Activated naive CD4-positive, alpha-beta T cell treated with anti-CD3 and anti-CD28 coated beads, Interleukin-2, amount 50 U/mL, for 24 hours (primary cell): ENCODE measurements around the gene TEAD1.

ENCODE experiments used
- H3K27ac Mint-ChIP-seq: one replicate; pipeline ENCODE4 v1.8.0; 2021; ENCODE audit warnings: mild to moderate bottlenecking, mixed read lengths
- H3K27me3 Mint-ChIP-seq: one replicate; pipeline ENCODE4 v1.8.0; 2021; ENCODE audit warnings: mixed read lengths
- H3K36me3 Mint-ChIP-seq: one replicate; pipeline ENCODE4 v1.8.0; 2021; ENCODE audit warnings: mixed read lengths
- H3K4me1 Mint-ChIP-seq: one replicate; pipeline ENCODE4 v1.8.0; 2021; ENCODE audit warnings: mixed read lengths
- H3K4me3 Mint-ChIP-seq: one replicate; pipeline ENCODE4 v1.8.0; 2021; ENCODE audit warnings: mild to moderate bottlenecking, mixed read lengths
- H3K9me3 Mint-ChIP-seq: one replicate; pipeline ENCODE4 v1.8.0; 2021; ENCODE audit warnings: mixed read lengths

TEAD1 gene

GRCh38 chr11:12835286-12835685, 161.1 kb downstream of the TEAD1 start:
- Mint-ChIP-seq H3K4me1 (no peaks in the 10 kb centered on the region), H3K27ac (no peak overlapping the region)

GRCh38 chr11:12838463-12839123, 164.4 kb downstream of the TEAD1 start:
- peaks cover 4% of the 10 kb centered on the region for H3K4me1 Mint-ChIP-seq
- no peaks in the 10 kb centered on the region for H3K9me3 Mint-ChIP-seq
- H3K36me3 Mint-ChIP-seq, result no peaks in the 10 kb centered on the region
- H3K4me3 Mint-ChIP-seq, result no peak overlapping the region
- H3K27me3 Mint-ChIP-seq, result peaks cover 18% of the 10 kb centered on the region
- no peak overlapping the region for H3K27ac Mint-ChIP-seq

More at GRCh38 chr11:12835286-12835685, 161.1 kb downstream of the TEAD1 start:
- Mint-ChIP-seq H3K27me3 (peaks cover 33% of the 10 kb centered on the region), H3K4me3 (no peak overlapping the region), H3K36me3 (peaks cover 3% of the 10 kb centered on the region), H3K9me3 (no peaks in the 10 kb centered on the region)

GRCh38 chr11:12840871-12841660, 166.8 kb downstream of the TEAD1 start:
- no peak overlapping the region for H3K4me3 Mint-ChIP-seq
- no peaks in the 10 kb centered on the region for H3K9me3 Mint-ChIP-seq
- no peak overlapping the region for H3K27ac Mint-ChIP-seq
- peaks cover 1% of the 10 kb centered on the region for H3K27me3 Mint-ChIP-seq
- peaks cover 4% of the 10 kb centered on the region for H3K4me1 Mint-ChIP-seq
- H3K36me3 Mint-ChIP-seq, result no peaks in the 10 kb centered on the region

- no peaks in the 10 kb centered on the region for H3K36me3 Mint-ChIP-seq
- H3K4me1 Mint-ChIP-seq, result peaks cover 4% of the 10 kb centered on the region
- H3K9me3 Mint-ChIP-seq, result no peaks in the 10 kb centered on the region
- no peak overlapping the region for H3K27ac Mint-ChIP-seq
- H3K4me3 Mint-ChIP-seq, result no peak overlapping the region
- H3K27me3 Mint-ChIP-seq, result peaks cover 1% of the 10 kb centered on the region
Observed at GRCh38 chr11:12841946-12842630, 167.9 kb downstream of the TEAD1 start.

DNA sequence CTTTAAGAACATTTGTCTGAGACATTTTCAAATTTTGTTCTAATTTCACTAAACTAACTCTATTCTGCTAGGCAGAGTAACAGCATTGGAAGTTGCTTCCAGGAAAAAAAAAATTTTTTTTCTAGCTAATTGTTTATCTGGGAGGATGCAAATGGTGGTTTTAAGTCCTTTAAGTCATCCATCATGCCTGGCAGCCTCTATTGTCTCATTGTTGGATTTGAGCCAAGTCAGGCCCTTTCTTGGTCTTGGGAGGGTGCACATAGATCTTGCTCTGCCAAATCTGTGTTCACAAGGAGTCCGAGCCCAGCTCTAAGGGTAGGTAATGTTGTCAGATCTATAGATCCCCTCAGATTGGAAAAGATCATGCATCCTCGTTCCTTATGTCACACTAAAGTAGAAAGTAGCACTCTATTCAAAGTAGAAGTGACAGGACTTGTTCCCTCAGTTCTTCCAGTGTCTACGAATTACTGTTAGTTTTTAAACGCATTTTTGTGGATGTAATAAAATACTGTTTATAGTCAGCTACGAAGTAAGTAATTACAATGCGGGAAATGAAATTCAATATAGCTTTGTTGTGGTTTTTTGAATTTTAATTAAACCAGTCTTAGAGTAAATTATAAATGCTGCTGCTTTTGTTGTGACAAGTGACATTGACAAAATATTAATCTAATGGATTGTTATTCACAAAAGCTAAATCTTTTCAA, 168.9 kb downstream of the TEAD1 start:
- Mint-ChIP-seq H3K36me3 (no peaks in the 10 kb centered on the region), H3K27me3 (peaks cover 1% of the 10 kb centered on the region), H3K27ac (no peak overlapping the region), H3K9me3 (no peaks in the 10 kb centered on the region), H3K4me3 (no peak overlapping the region), H3K4me1 (peaks cover 4% of the 10 kb centered on the region)

GRCh38 chr11:12845163-12845562, 170.9 kb downstream of the TEAD1 start:
- no peaks in the 10 kb centered on the region for H3K36me3 Mint-ChIP-seq
- no peak overlapping the region for H3K27ac Mint-ChIP-seq
- H3K4me3 Mint-ChIP-seq, result no peak overlapping the region

GRCh38 chr11:12845739-12846358, 171.6 kb downstream of the TEAD1 start:
- Mint-ChIP-seq H3K4me1 (peaks cover 4% of the 10 kb centered on the region), H3K4me3 (no peak overlapping the region), H3K27ac (no peak overlapping the region), H3K36me3 (no peaks in the 10 kb centered on the region), H3K27me3 (peaks cover 1% of the 10 kb centered on the region), H3K9me3 (no peaks in the 10 kb centered on the region)

More at GRCh38 chr11:12845163-12845562, 170.9 kb downstream of the TEAD1 start:
- H3K9me3 Mint-ChIP-seq, result no peaks in the 10 kb centered on the region
- H3K27me3 Mint-ChIP-seq, result peaks cover 1% of the 10 kb centered on the region
- peaks cover 4% of the 10 kb centered on the region for H3K4me1 Mint-ChIP-seq

DNA sequence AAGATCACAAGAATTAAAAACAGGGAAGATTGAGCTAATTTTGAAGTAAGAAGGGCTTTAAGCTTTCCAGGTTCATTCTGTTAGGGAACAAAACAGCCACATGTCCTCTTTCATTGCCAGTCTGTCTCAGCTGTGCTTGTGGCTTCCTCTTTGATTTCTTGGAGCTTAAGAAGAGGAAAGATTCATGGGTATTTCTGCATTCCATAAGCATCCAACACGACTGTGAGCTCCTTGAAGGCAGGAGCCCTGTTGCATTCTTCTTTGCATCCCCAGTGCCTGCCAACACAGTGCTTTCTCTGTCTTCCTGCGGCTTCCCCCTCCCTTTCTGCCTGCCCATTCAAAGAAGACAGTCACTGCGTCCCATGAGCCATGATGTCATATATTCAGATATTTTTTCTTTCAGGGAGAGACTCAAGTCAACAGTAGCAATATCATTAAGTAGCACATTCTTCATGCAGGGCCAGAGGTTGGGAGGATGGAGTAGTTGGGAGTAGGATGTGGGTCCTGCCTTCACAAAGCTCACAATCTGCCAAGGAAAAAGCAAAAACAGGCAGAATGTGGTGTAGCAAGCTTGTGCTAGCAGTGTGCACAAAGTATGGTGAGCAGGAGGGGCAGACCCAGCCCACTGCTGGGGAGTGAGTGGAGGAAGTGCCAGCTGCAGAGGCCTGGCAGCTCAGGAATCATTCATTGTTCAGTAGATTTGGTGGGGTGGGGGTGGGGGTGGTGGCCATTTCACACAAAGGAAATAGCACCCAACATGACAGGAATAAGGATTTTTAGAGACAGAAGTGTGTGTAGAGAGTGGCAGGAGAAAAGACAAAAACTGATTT, 172.8 kb downstream of the TEAD1 start:
- Mint-ChIP-seq H3K27ac (no peak overlapping the region), H3K4me1 (peaks cover 4% of the 10 kb centered on the region), H3K4me3 (no peak overlapping the region), H3K27me3 (peaks cover 1% of the 10 kb centered on the region), H3K36me3 (no peaks in the 10 kb centered on the region), H3K9me3 (no peaks in the 10 kb centered on the region)

DNA sequence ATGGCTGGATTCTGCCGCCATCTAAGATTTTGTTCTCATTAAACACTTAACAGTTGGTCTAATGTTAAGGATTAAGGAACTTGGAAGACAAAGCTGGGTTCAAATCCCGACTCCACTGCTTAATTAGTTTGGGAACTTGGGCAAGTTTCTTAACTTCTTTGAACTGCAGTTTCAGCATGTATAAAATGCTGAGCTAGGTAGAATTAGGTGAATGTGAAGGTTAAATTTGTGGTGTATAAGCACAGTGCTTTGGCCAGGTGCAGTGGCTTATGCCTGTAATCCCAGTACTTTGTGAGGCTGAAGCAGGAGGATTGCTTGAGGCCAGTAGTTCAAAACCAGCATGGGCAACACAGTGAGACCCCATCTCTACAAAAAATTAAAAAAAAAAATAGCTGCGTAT, 174.2 kb downstream of the TEAD1 start:
- H3K9me3 Mint-ChIP-seq, result no peaks in the 10 kb centered on the region
- no peaks in the 10 kb centered on the region for H3K36me3 Mint-ChIP-seq
- no peaks in the 10 kb centered on the region for H3K4me1 Mint-ChIP-seq
- H3K27ac Mint-ChIP-seq, result no peak overlapping the region
- H3K4me3 Mint-ChIP-seq, result no peak overlapping the region
- H3K27me3 Mint-ChIP-seq, result peaks cover 5% of the 10 kb centered on the region

DNA sequence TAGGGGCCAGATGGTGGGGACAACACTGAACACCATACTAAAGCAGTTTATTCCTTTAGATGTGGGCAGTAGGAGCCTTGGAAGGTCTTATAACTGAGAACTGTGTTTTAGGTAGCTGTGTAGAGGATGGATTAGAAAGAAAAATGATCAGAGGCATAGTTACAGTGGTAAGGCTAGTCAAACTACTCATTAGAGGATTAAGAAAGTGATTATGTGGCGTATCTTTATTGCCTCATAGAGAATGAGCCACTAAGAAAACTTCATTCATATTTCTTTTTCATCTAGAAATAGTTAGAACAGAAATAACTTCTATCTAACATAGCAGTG, 179.1 kb downstream of the TEAD1 start:
- Mint-ChIP-seq H3K27me3 (peaks cover 9% of the 10 kb centered on the region), H3K9me3 (no peaks in the 10 kb centered on the region), H3K4me1 (no peaks in the 10 kb centered on the region), H3K27ac (no peak overlapping the region), H3K36me3 (no peaks in the 10 kb centered on the region), H3K4me3 (no peak overlapping the region)

- Mint-ChIP-seq H3K27me3 (peaks cover 9% of the 10 kb centered on the region), H3K4me1 (no peaks in the 10 kb centered on the region), H3K4me3 (no peak overlapping the region), H3K27ac (no peak overlapping the region), H3K36me3 (no peaks in the 10 kb centered on the region), H3K9me3 (no peaks in the 10 kb centered on the region)
Observed at GRCh38 chr11:12853652-12854296, 179.6 kb downstream of the TEAD1 start.

DNA sequence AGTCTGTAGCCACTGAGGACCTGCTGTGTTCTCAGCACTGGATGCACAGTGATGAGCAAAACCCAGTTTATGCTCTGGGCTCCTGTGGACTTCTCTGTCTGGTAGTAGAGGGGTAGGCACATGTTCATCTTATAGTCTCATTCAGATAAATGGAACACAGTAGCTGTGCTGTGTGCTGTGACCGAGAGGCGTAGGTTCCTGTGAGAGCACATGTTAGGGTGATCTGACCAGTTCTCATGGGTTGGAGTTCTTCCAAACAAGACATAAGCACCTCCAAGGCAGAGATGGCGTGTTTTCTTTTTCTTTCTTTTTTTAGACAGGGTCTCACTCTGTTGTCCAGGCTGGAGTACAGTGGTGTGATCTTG, 180.1 kb downstream of the TEAD1 start:
- Mint-ChIP-seq H3K4me1 (no peaks in the 10 kb centered on the region), H3K27me3 (peaks cover 9% of the 10 kb centered on the region), H3K4me3 (no peak overlapping the region), H3K27ac (no peak overlapping the region), H3K36me3 (no peaks in the 10 kb centered on the region), H3K9me3 (no peaks in the 10 kb centered on the region)

GRCh38 chr11:12854829-12855228, 180.6 kb downstream of the TEAD1 start:
- Mint-ChIP-seq H3K4me1 (no peaks in the 10 kb centered on the region), H3K27ac (no peak overlapping the region), H3K36me3 (no peaks in the 10 kb centered on the region), H3K4me3 (no peak overlapping the region), H3K9me3 (no peaks in the 10 kb centered on the region), H3K27me3 (peaks cover 9% of the 10 kb centered on the region)

GRCh38 chr11:12856338-12856737, 182.1 kb downstream of the TEAD1 start:
- Mint-ChIP-seq H3K4me3 (no peak overlapping the region), H3K27ac (no peak overlapping the region), H3K4me1 (no peaks in the 10 kb centered on the region), H3K36me3 (no peaks in the 10 kb centered on the region), H3K27me3 (peaks cover 15% of the 10 kb centered on the region), H3K9me3 (no peaks in the 10 kb centered on the region)
